Common myeloid progenitor, CD34-positive (primary cell): ENCODE measurements around the gene TRIP13.
A peak's percentile ranks its signal among the peaks of the same experiment; 100 is the strongest.
"Not testable (repeated sequence)": the region's sequence is repeated elsewhere in the genome, so short reads cannot be mapped to it uniquely, and the experiment has no call there.

Experiments used
- CTCF ChIA-PET: fragments of 350-600 bp; sonication (Branson Sonifier 250); formaldehyde crosslinking; loops from one replicate; lab custom pipeline; 2021; ENCODE audit warnings: antibody characterized with exemption; lab: Charles Lee
- POLR2A ChIA-PET: fragments of 350-600 bp; sonication (Branson Sonifier 250); formaldehyde crosslinking; loops from one replicate; lab custom pipeline; 2021; ENCODE audit warnings: antibody characterized with exemption; lab: Charles Lee
- DNase-seq, 3 donors: peaks; one replicate each; pipeline versions ENCODE4 v3.0.0 to v3.0.0-alpha.2; 2013
- H3K27ac ChIP-seq, 2 experiments: 1 replicate in 1 of 2; 2 replicates in 1 of 2; pipeline ENCODE4 v1.7.0; 2013; ENCODE audit warnings: inconsistent platforms in 2 of 2, low read length in 2 of 2, mild to moderate bottlenecking in 2 of 2, low read depth in 1 of 2, moderate library complexity in 1 of 2; ENCODE audit not compliant: severe bottlenecking in 2 of 2, insufficient read depth in 1 of 2, poor library complexity in 1 of 2
- H3K27me3 ChIP-seq, 5 experiments: replicated peaks in 2 of 5; 1 replicate in 3 of 5; 2 replicates in 2 of 5; pipeline versions ENCODE4 v1.6.1 to v1.7.0; 2013; ENCODE audit warnings: low read length in 4 of 5, mild to moderate bottlenecking in 2 of 5, moderate library complexity in 2 of 5, inconsistent platforms in 1 of 5; ENCODE audit not compliant: insufficient read depth in 5 of 5, control insufficient read depth in 4 of 5
- H3K36me3 ChIP-seq, 4 experiments: 1 replicate in 2 of 4; 2 replicates in 2 of 4; pipeline versions ENCODE4 v1.6.1 to v1.7.0; 2013; ENCODE audit warnings: low read length in 3 of 4, control low read depth in 1 of 4, mild to moderate bottlenecking in 1 of 4; ENCODE audit not compliant: control insufficient read depth in 4 of 4, insufficient read depth in 4 of 4
- H3K4me1 ChIP-seq, 4 experiments: 1 replicate in 3 of 4; 2 replicates in 1 of 4; pipeline versions ENCODE4 v1.6.1 to v1.7.1; 2013; ENCODE audit warnings: low read length in 3 of 4, mild to moderate bottlenecking in 3 of 4, control low read depth in 1 of 4, inconsistent platforms in 1 of 4, moderate library complexity in 1 of 4; ENCODE audit not compliant: control insufficient read depth in 4 of 4, insufficient read depth in 4 of 4; ENCODE audit errors: control extremely low read depth in 1 of 4
- H3K4me3 ChIP-seq, 7 experiments: 1 replicate in 4 of 7; 2 replicates in 3 of 7; pipeline versions ENCODE4 v1.5.1 to v1.7.0; 2013; ENCODE audit warnings: mild to moderate bottlenecking in 7 of 7, low read length in 6 of 7, moderate library complexity in 6 of 7, inconsistent platforms in 2 of 7, low read depth in 2 of 7, control low read depth in 1 of 7; ENCODE audit not compliant: insufficient read depth in 4 of 7, control insufficient read depth in 1 of 7; ENCODE audit errors: extremely low read depth in 1 of 7
- H3K9me3 ChIP-seq, 5 experiments: 1 replicate in 4 of 5; 2 replicates in 1 of 5; pipeline versions ENCODE4 v1.6.1 to v1.7.1; 2013; ENCODE audit warnings: low read length in 4 of 5, mild to moderate bottlenecking in 2 of 5, inconsistent platforms in 1 of 5, low read depth in 1 of 5, moderate library complexity in 1 of 5; ENCODE audit not compliant: control insufficient read depth in 4 of 5, insufficient read depth in 2 of 5; ENCODE audit errors: control extremely low read depth in 1 of 5
- WGBS: methylation state at CpG from one replicate; pipeline ENCODE4 v1.1.5; 2013; ENCODE audit not compliant: insufficient coverage; 5-methylcytosine and 5-hydroxymethylcytosine counted together

TRIP13 gene

GRCh38 chr5:846602-847091, 46.0 kb upstream of the TRIP13 start:
- 95% methylated on average over 17 of the region's 18 CpGs for WGBS
- H3K4me3 ChIP-seq, H3K9me3 ChIP-seq, CTCF ChIA-PET, H3K4me1 ChIP-seq, POLR2A ChIA-PET, DNase-seq, H3K36me3 ChIP-seq, H3K27ac ChIP-seq: not testable (repeated sequence)
- peaks cover 0 to 10% (median 0%) of the 10 kb centered on the region in 5 experiments for H3K27me3 ChIP-seq

GRCh38 chr5:847212-847611, 45.5 kb upstream of the TRIP13 start:
- H3K27me3 ChIP-seq, result peaks cover 0 to 12% (median 0%) of the 10 kb centered on the region in 5 experiments
- CTCF ChIA-PET, DNase-seq, H3K4me1 ChIP-seq, H3K4me3 ChIP-seq, H3K9me3 ChIP-seq, POLR2A ChIA-PET, H3K36me3 ChIP-seq, H3K27ac ChIP-seq: not testable (repeated sequence)
- no CpG with 5 or more reads among the region's 18 CpGs for WGBS

- H3K4me1 ChIP-seq, H3K9me3 ChIP-seq, H3K4me3 ChIP-seq, CTCF ChIA-PET, DNase-seq, H3K27ac ChIP-seq, POLR2A ChIA-PET, H3K36me3 ChIP-seq: not testable (repeated sequence)
- peaks cover 0 to 17% (median 2%) of the 10 kb centered on the region in 5 experiments for H3K27me3 ChIP-seq
- WGBS, result no CpG with 5 or more reads among the region's 7 CpGs
These were observed 44.9 kb upstream of the TRIP13 start for GRCh38 chr5:847736-848135.

GRCh38 chr5:848671-849111, 44.0 kb upstream of the TRIP13 start:
- 93% methylated on average over 10 of the region's 14 CpGs for WGBS
- no peak for DNase-seq
- Histone ChIP-seq H3K4me3 (no peak overlapping the region), H3K27me3 (peaks cover 0 to 22% (median 2%) of the 10 kb centered on the region in 5 experiments), H3K9me3 (no peaks in the 10 kb centered on the region), H3K4me1 (no peaks in the 10 kb centered on the region), H3K36me3 (no peaks in the 10 kb centered on the region), H3K27ac (no peak overlapping the region)
- POLR2A ChIA-PET, result no interaction called here
- CTCF ChIA-PET, result no interaction called here

GRCh38 chr5:849651-850301, 42.9 kb upstream of the TRIP13 start:
- H3K27ac ChIP-seq, result no peak overlapping the region
- no peaks in the 10 kb centered on the region for H3K4me1 ChIP-seq
- CTCF ChIA-PET, result no interaction called here
- H3K9me3 ChIP-seq, result no peaks in the 10 kb centered on the region
- POLR2A ChIA-PET, result no interaction called here
- no peaks in the 10 kb centered on the region for H3K36me3 ChIP-seq
- H3K4me3 ChIP-seq, result no peak overlapping the region
- peaks cover 0 to 22% (median 2%) of the 10 kb centered on the region in 5 experiments for H3K27me3 ChIP-seq
- peak in 1 of 3 donors; percentile 10 for DNase-seq
- WGBS, result 95% methylated on average over 20 of the region's 20 CpGs

GRCh38 chr5:850511-851006, 42.1 kb upstream of the TRIP13 start, which contains the start of gene ZDHHC11:
Gene ZDHHC11, minus strand, starts transcription at chr5:850986. Its CDS starts 384 bp downstream, at chr5:850602.
- Histone ChIP-seq H3K27me3 (peaks cover 0 to 22% (median 2%) of the 10 kb centered on the region in 5 experiments), H3K4me1 (no peaks in the 10 kb centered on the region), H3K9me3 (no peaks in the 10 kb centered on the region), H3K27ac (no peak within 1 kb of the TSS), H3K4me3 (no peak within 1 kb of the TSS), H3K36me3 (no peaks in the 10 kb centered on the region)
- DNase-seq, result no peak
- WGBS, result 89% methylated on average over 23 of the region's 27 CpGs
- POLR2A ChIA-PET, result no interaction called here
- CTCF ChIA-PET, result no interaction called here

- DNase-seq, result no peak
- no peaks in the 10 kb centered on the region for H3K4me1 ChIP-seq
- no peaks in the 10 kb centered on the region for H3K9me3 ChIP-seq
- H3K27ac ChIP-seq, result no peak overlapping the region
- peaks cover 0 to 22% (median 2%) of the 10 kb centered on the region in 5 experiments for H3K27me3 ChIP-seq
- WGBS, result 79% methylated on average over 18 of the region's 19 CpGs
- H3K36me3 ChIP-seq, result no peaks in the 10 kb centered on the region
- POLR2A ChIA-PET, result no interaction called here
- CTCF ChIA-PET, result no interaction called here
- H3K4me3 ChIP-seq, result no peak overlapping the region
These were observed 41.6 kb upstream of the TRIP13 start for GRCh38 chr5:851076-851475.
